Keratinocyte (primary cell): ENCODE measurements around the gene FGF19. TPM values are rescaled to one million over a fixed set of nuclear protein-coding genes. Genes with fewer than 3 reads are reported as not detected.

Experiments used
- DNase-seq: peaks from one replicate; pipeline ENCODE4 v3.0.0-alpha.2; 2011; ENCODE audit warnings: low read depth, missing footprints, low spot score
- FAIRE-seq: peaks from 2 replicates; lab custom pipeline; 2011; peaks lifted over from hg19 to GRCh38; lab: Jason Lieb, UNC
- H2AFZ ChIP-seq: 2 replicates; pipeline ENCODE4 v1.6.0; 2012; ENCODE audit warnings: low read length, control low read depth, inconsistent platforms; ENCODE audit not compliant: control insufficient read depth
- H3K27ac ChIP-seq: 2 replicates; pipeline ENCODE4 v1.5.1; 2011; ENCODE audit warnings: low read length; ENCODE audit not compliant: control insufficient read depth, insufficient read depth
- H3K27me3 ChIP-seq: 3 replicates; pipeline ENCODE4 v1.6.0; 2011; ENCODE audit warnings: low read length; ENCODE audit not compliant: control insufficient read depth, insufficient read depth; ENCODE audit errors: extremely low read depth
- H3K36me3 ChIP-seq, 2 experiments: 2 replicates in 1 of 2; 3 replicates in 1 of 2; pipeline ENCODE4 v1.5.1; 2011; ENCODE audit warnings: low read length in 2 of 2, mild to moderate bottlenecking in 1 of 2; ENCODE audit not compliant: control insufficient read depth in 2 of 2, insufficient read depth in 2 of 2; ENCODE audit errors: extremely low read depth in 1 of 2
- H3K4me1 ChIP-seq: 3 replicates; pipeline ENCODE4 v1.5.1; 2011; ENCODE audit warnings: low read length; ENCODE audit not compliant: control insufficient read depth, insufficient read depth; ENCODE audit errors: extremely low read depth
- H3K4me2 ChIP-seq: 3 replicates; pipeline ENCODE4 v1.6.0; 2011; ENCODE audit warnings: low read depth, low read length; ENCODE audit not compliant: control insufficient read depth, insufficient read depth; ENCODE audit errors: extremely low read depth
- H3K4me3 ChIP-seq, 3 experiments: fragments of 200-600 bp in 1 of 3; sonication (generic) in 1 of 3; 2 replicates in 2 of 3; 3 replicates in 1 of 3; pipeline ENCODE4 v1.5.1; 2011 to 2016; ENCODE audit warnings: low read length in 3 of 3, mild to moderate bottlenecking in 3 of 3, control low read depth in 2 of 3, inconsistent platforms in 1 of 3, low read depth in 1 of 3, mixed read lengths in 1 of 3, mixed run types in 1 of 3, moderate library complexity in 1 of 3; ENCODE audit not compliant: control insufficient read depth in 2 of 3, insufficient read depth in 2 of 3; ENCODE audit errors: extremely low read depth in 1 of 3
- H3K79me2 ChIP-seq: 2 replicates; pipeline ENCODE4 v1.6.0; 2012; ENCODE audit warnings: low read length; ENCODE audit not compliant: control insufficient read depth, insufficient read depth
- H3K9ac ChIP-seq: 3 replicates; pipeline ENCODE4 v1.6.0; 2011; ENCODE audit warnings: low read length; ENCODE audit not compliant: control insufficient read depth, insufficient read depth; ENCODE audit errors: extremely low read depth
- H3K9me1 ChIP-seq: 3 replicates; pipeline ENCODE4 v1.6.0; 2011; ENCODE audit warnings: low read length; ENCODE audit not compliant: control insufficient read depth, insufficient read depth; ENCODE audit errors: extremely low read depth
- H3K9me3 ChIP-seq: 2 replicates; pipeline ENCODE4 v1.5.1; 2012; ENCODE audit warnings: low read depth, low read length; ENCODE audit not compliant: control insufficient read depth
- H4K20me1 ChIP-seq: 3 replicates; pipeline ENCODE4 v1.6.0; 2011; ENCODE audit warnings: low read length; ENCODE audit not compliant: control insufficient read depth, insufficient read depth; ENCODE audit errors: extremely low read depth
- EZH2 ChIP-seq: IDR thresholded peaks from one replicate; pipeline ENCODE4 v1.6.1; 2012; ENCODE audit warnings: inconsistent platforms, mild to moderate bottlenecking, low read length, moderate library complexity
- dilution Hi-C: fragments of 300-500 bp; cut with MboI; formaldehyde crosslinking; loops from one replicate; pipeline ENCODE4 v1.7.0; 2020; ENCODE audit warnings: low sequenced_read_pairs; ENCODE audit not compliant: extremely low pct_ligation_motif_present
- polyA plus RNA-seq, 5 experiments: library from polyadenylated mRNA; depleted of rRNA in 3 of 5; stranded (reverse) in 3 of 5; stranded (forward) in 1 of 5; unstranded in 1 of 5; fragments of >200 nt; gene quantifications; 1 replicate in 1 of 5; 2 replicates in 3 of 5; 3 replicates in 1 of 5; pipeline versions ENCODE4 v1.2.1 to v1.2.3, GENCODE V29; 2011 to 2012; ENCODE audit warnings: missing spikeins in 2 of 5, low read depth in 1 of 5, low replicate concordance in 1 of 5
- TF ChIP-seq, protein P1 (sequence below), 3 experiments: IDR thresholded peaks in 1 of 3; conservative IDR thresholded peaks in 1 of 3; optimal IDR thresholded peaks in 1 of 3; 2 replicates in 2 of 3; 3 replicates in 1 of 3; pipeline versions ENCODE3 to v1.5.1; 2011; ENCODE audit warnings: low read length in 3 of 3, mild to moderate bottlenecking in 3 of 3, moderate library complexity in 2 of 3, control low read depth in 1 of 3, inconsistent platforms in 1 of 3; ENCODE audit not compliant: insufficient read depth in 2 of 3; ENCODE audit errors: extremely low read depth in 1 of 3

FGF19 gene
- polyA plus RNA-seq, 1 donor (not counting 4 experiments of a cell fraction or from before 2014, with no cell fraction given): 0.08 TPM

DNA sequence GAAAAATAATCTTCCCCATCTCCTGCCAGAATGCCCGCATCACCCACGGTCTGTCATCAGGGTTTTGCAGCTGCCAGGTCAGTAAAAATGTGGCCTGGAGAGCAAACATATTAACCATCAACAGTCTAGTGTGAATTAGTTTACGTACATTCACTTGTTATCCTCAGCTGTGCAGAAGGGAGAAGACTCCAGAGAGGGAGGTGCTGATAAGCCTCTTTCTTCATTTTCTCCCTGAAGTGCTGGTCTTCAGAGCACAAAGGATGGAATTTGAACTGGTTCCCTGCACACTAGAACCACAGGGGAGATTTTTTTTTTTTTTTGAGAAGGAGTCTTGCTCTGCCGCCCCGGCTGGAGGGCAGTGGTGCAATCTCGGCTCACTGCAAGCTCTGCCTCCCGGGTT is 8.2 kb downstream of the FGF19 start:
- FAIRE-seq: no peak
- H3K4me3 ChIP-seq: no peak overlapping the region
- H3K27ac ChIP-seq: no peak overlapping the region
- H3K79me2 ChIP-seq: no peaks in the 10 kb centered on the region
- no peaks in the 10 kb centered on the region for H3K9me3 ChIP-seq
- TF ChIP-seq, protein P1, sequence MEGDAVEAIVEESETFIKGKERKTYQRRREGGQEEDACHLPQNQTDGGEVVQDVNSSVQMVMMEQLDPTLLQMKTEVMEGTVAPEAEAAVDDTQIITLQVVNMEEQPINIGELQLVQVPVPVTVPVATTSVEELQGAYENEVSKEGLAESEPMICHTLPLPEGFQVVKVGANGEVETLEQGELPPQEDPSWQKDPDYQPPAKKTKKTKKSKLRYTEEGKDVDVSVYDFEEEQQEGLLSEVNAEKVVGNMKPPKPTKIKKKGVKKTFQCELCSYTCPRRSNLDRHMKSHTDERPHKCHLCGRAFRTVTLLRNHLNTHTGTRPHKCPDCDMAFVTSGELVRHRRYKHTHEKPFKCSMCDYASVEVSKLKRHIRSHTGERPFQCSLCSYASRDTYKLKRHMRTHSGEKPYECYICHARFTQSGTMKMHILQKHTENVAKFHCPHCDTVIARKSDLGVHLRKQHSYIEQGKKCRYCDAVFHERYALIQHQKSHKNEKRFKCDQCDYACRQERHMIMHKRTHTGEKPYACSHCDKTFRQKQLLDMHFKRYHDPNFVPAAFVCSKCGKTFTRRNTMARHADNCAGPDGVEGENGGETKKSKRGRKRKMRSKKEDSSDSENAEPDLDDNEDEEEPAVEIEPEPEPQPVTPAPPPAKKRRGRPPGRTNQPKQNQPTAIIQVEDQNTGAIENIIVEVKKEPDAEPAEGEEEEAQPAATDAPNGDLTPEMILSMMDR (optimal IDR thresholded peaks at IDR 0.05 in 1 of 3, IDR thresholded peaks at IDR 0.05 in 1 of 3, conservative IDR thresholded peaks at IDR 0.05 in 1 of 3; ENCODE audit: extremely low read depth in 1 of 3, insufficient read depth in 2 of 3, low read length in 3 of 3): no peak
- no peak for TF ChIP-seq EZH2
- no peak for DNase-seq
- H3K36me3 ChIP-seq: no peaks in the 10 kb centered on the region
- H4K20me1 ChIP-seq: no peaks in the 10 kb centered on the region
- dilution Hi-C loops: no loop called here
- H3K9ac ChIP-seq: no peak overlapping the region
- H3K4me2 ChIP-seq: no peak overlapping the region
- H2AFZ ChIP-seq: no peak overlapping the region
- no peaks in the 10 kb centered on the region for H3K9me1 ChIP-seq
- H3K27me3 ChIP-seq: peaks cover 15% of the 10 kb centered on the region
- no peaks in the 10 kb centered on the region for H3K4me1 ChIP-seq

DNA sequence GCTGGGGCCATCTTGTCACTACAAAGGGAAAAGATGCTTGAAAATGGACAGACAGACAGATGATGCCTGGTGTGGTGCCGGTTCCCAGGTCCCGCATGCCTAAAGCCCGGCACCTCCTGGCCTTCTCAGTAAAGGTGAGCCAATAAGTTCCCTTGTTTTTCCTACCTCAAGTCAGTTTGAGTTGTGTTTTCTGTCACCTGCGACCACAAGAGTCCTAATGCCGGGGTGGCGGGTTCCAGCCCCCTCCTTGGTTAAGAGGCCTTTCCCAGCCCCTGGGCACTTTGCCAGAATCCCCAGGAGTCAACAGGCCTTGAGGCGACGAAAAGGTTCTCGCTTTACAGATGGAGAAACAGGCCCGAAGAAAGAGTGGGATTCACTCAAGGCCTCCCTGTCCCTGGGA is 9.0 kb downstream of the FGF19 start:
- no peak overlapping the region for H3K4me3 ChIP-seq
- H3K9ac ChIP-seq: no peak overlapping the region
- dilution Hi-C loops: no loop called here
- DNase-seq (no peak), FAIRE-seq (no peak)
- no peaks in the 10 kb centered on the region for H3K36me3 ChIP-seq
- no peaks in the 10 kb centered on the region for H3K4me1 ChIP-seq
- H3K27me3 ChIP-seq: peaks cover 14% of the 10 kb centered on the region
- H4K20me1 ChIP-seq: no peaks in the 10 kb centered on the region
- no peaks in the 10 kb centered on the region for H3K79me2 ChIP-seq
- H2AFZ ChIP-seq: no peak overlapping the region
- H3K27ac ChIP-seq: no peak overlapping the region
- no peak overlapping the region for H3K4me2 ChIP-seq
- no peaks in the 10 kb centered on the region for H3K9me3 ChIP-seq
- TF ChIP-seq EZH2: no peak
- TF ChIP-seq, protein P1 (optimal IDR thresholded peaks at IDR 0.05 in 1 of 3, IDR thresholded peaks at IDR 0.05 in 1 of 3, conservative IDR thresholded peaks at IDR 0.05 in 1 of 3; ENCODE audit: extremely low read depth in 1 of 3, insufficient read depth in 2 of 3, low read length in 3 of 3): no peak
- H3K9me1 ChIP-seq: no peaks in the 10 kb centered on the region
